GM12891 (cell line): ENCODE measurements around the gene ARAP2.

ENCODE experiments used
- PAX5 ChIP-seq: IDR thresholded peaks from 2 replicates; pipeline ENCODE4 v1.6.1; 2011; ENCODE audit warnings: low read length, moderate library complexity, mild to moderate bottlenecking; ENCODE audit not compliant: insufficient read depth, severe bottlenecking
- POLR2A ChIP-seq: IDR thresholded peaks from 2 replicates; pipeline ENCODE4 v1.6.1; 2011; ENCODE audit warnings: low read depth, low read length, control low read depth
- POLR2AphosphoS5 ChIP-seq: IDR thresholded peaks from 2 replicates; pipeline ENCODE4 v1.6.1; 2011; ENCODE audit warnings: low read depth, low read length, control low read depth
- POU2F2 ChIP-seq: IDR thresholded peaks from 2 replicates; pipeline ENCODE4 v1.6.1; 2011; ENCODE audit warnings: low read depth, mild to moderate bottlenecking, control low read depth, low read length, moderate library complexity
- SPI1 ChIP-seq: IDR thresholded peaks from 2 replicates; pipeline ENCODE4 v1.6.1; 2011; ENCODE audit warnings: low read depth, low read length, control low read depth
- TAF1 ChIP-seq: IDR thresholded peaks from 2 replicates; pipeline ENCODE4 v1.6.1; 2011; ENCODE audit warnings: low read depth, low read length, control low read depth

- TF ChIP-seq POLR2A, result no peak
- no peak for TF ChIP-seq TAF1
- TF ChIP-seq POLR2AphosphoS5, result no peak
- TF ChIP-seq POU2F2, result no peak
- TF ChIP-seq SPI1, result no peak
- no peak for TF ChIP-seq PAX5
Measured at GRCh38 chr4:36037127-36037526, 207.2 kb downstream of the ARAP2 start.
